Heart left ventricle (tissue), 16 donors: ENCODE results near the gene MLXIP. TPM values are rescaled to one million over a fixed set of nuclear protein-coding genes. Genes with fewer than 3 reads are reported as not detected.

ENCODE experiments used
- ATAC-seq, 4 donors: fragments of 200-7000 bp; cut with Tn5 transposase; one replicate each; pipeline ENCODE4 v1.9.1; 2020 to 2022; ENCODE audit warnings: moderate library complexity in 4 of 4, mild to moderate bottlenecking in 3 of 4, moderate number of reproducible peaks in 1 of 4
- DNase-seq, 5 donors: peaks; one replicate each; pipeline ENCODE4 v3.0.0-alpha.2; 2020
- H3K27ac ChIP-seq, 12 donors: fragments of 200-600 bp; sonication (generic) in 4 of 12; one replicate each; pipeline versions ENCODE4 v1.5.0 to v1.8.0; 2016 to 2022; ENCODE audit warnings: mild to moderate bottlenecking in 2 of 12
- H3K27me3 ChIP-seq, 9 donors: fragments of 200-600 bp; sonication (generic) in 2 of 9; one replicate each; pipeline versions ENCODE4 v1.5.1 to v1.8.0; 2016 to 2022; ENCODE audit warnings: mild to moderate bottlenecking in 3 of 9
- H3K36me3 ChIP-seq, 9 donors: fragments of 200-600 bp; sonication (generic) in 2 of 9; one replicate each; pipeline versions ENCODE4 v1.5.0 to v1.8.0; 2018 to 2022; ENCODE audit warnings: mild to moderate bottlenecking in 2 of 9
- H3K4me1 ChIP-seq, 12 donors: fragments of 200-600 bp; sonication (generic) in 4 of 12; one replicate each; pipeline versions ENCODE4 v1.5.0 to v1.8.0; 2016 to 2022; ENCODE audit warnings: mild to moderate bottlenecking in 3 of 12
- H3K4me3 ChIP-seq, 12 donors: fragments of 200-600 bp; sonication (generic) in 4 of 12; one replicate each; pipeline versions ENCODE4 v1.5.0 to v1.8.0; 2017 to 2022; ENCODE audit warnings: mild to moderate bottlenecking in 9 of 12, moderate library complexity in 4 of 12
- H3K9me3 ChIP-seq, 12 donors: fragments of 200-600 bp; sonication (generic) in 4 of 12; one replicate each; pipeline versions ENCODE4 v1.5.0 to v1.8.0; 2016 to 2022; ENCODE audit warnings: mild to moderate bottlenecking in 1 of 12
- CTCF ChIP-seq, 12 donors: fragments of 200-600 bp; sonication (generic) in 4 of 12; IDR thresholded peaks; one replicate each; pipeline versions ENCODE4 v1.5.0 to v1.8.0; 2018 to 2022; ENCODE audit warnings: antibody characterized with exemption in 12 of 12, mild to moderate bottlenecking in 5 of 12
- POLR2A ChIP-seq, 2 donors: fragments of 450-650 bp; IDR thresholded peaks; one replicate each; pipeline ENCODE4 v1.6.1; 2017; ENCODE audit warnings: antibody characterized with exemption in 2 of 2, mild to moderate bottlenecking in 2 of 2, moderate library complexity in 2 of 2
- WGBS, 4 donors: extraction: QIAGEN DNeasy Blood & Tissue Kit in 2 of 4; methylation state at CpG; one replicate each; pipeline versions ENCODE4 v1.1.5 to v1.1.7; 2013 to 2018; 5-methylcytosine and 5-hydroxymethylcytosine counted together
- intact Hi-C, 10 donors: fragments of 100-400 bp; cut with DNase I; formaldehyde crosslinking; loops; one replicate each; pipeline versions ENCODE4 v1.11.1 to v1.14.2; 2022
- polyA plus RNA-seq, 2 donors: library from polyadenylated mRNA; stranded (reverse); fragments of 200-250 nt; gene quantifications; one replicate each; pipeline ENCODE4 v1.2.3, GENCODE V29; 2013
- total RNA-seq, 9 donors: library from RNA; depleted of rRNA in 2 of 9; stranded (reverse); fragments of >200 nt in 2 of 9; fragmentation: NEBNext Ultra II Directional in 3 of 9; extraction: Animal tissue kit (Norgen Biotek cat#: 25700) in 3 of 9; gene quantifications; one replicate each; pipeline versions ENCODE4 v1.1.0 to v1.2.4, GENCODE V29; 2016 to 2023
- donor health status: ischemic (EF 13 %, LVEDD 7.1; RV severe dilation, severe dysfunction).
- donor health status: healthy with polysubstance abuse.
- donor health status: DM: no; HTN: yes; CAD: no.
- donor health status: DM: no; HTN: no; CAD: no.
- donor health status: ischemic (EF 25% LVEDD 6.9; RV normal size, moderate dysfunction).
- donor health status: ischemic (EF 25% LVEDD 5.7; RV mildly dilated, moderate dysfunction).
- donor health status: healthy.
- donor health status: DM: yes; HTN: yes; CAD: no.
- donor health status: ischemic (EF 35%, LVEDD 5.7; RV mildly dilated, moderate dysfunction).
- donor health status: nonischemic (EF 11% LVEDD 7.7; RV severe dilation, severe dysfunction).
- donor health status: DM: yes; HTN: yes; CAD: no.
- donor health status: PGD.
- donor health status: ischemic (EF 29% LVEDD 5.4; RV normal size, mild dysfunction).
- donor health status: nonischemic (EF 23%, LVEDD 6.1; RV moderate dilation, normal function).

The MLXIP gene
- total and polyA plus RNA-seq, 11 donors = 14.3 to 39.6 (median 22.7) TPM

- Histone ChIP-seq H3K4me3 (no peak overlapping the region), H3K4me1 (peaks cover 0 to 41% (median 18%) of the 10 kb centered on the region in 12 donors), H3K36me3 (peaks cover 0 to 60% (median 54%) of the 10 kb centered on the region in 9 donors), H3K27ac (no peak overlapping the region), H3K27me3 (no peaks in the 10 kb centered on the region), H3K9me3 (no peaks in the 10 kb centered on the region)
- WGBS, 4 donors = 55 to 78% (median 74%) methylated on average over 9 to 13 of the region's 13 CpGs
- intact Hi-C loops = loop anchor here in 5 of 10 donors (5.0 to 10.0 kb wide), 2 partner anchors 211 to 213 kb away; partner anchors contain the start of gene CFAP251 (in 5 of the 5)
- ATAC-seq (peak in 2 of 4 donors; percentile 9 to 23), DNase-seq (peak in 1 of 5 donors; percentile 56)
- TF ChIP-seq POLR2A (IDR thresholded peaks at IDR 0.05) = no peak
- TF ChIP-seq CTCF (IDR thresholded peaks at IDR 0.05) = no peak
These were observed 49.3 kb downstream of the MLXIP start for GRCh38 chr12:122127839-122128238.

GRCh38 chr12:122128481-122128880, 49.9 kb downstream of the MLXIP start:
- 60 to 84% (median 65%) methylated on average over 5 of the region's 5 CpGs for whole genome bisulfite sequencing, 4 donors
- no peak for DNase-seq
- no peak for TF ChIP-seq CTCF (IDR thresholded peaks at IDR 0.05)
- TF ChIP-seq POLR2A (IDR thresholded peaks at IDR 0.05) = no peak
- peaks cover 0 to 35% (median 11%) of the 10 kb centered on the region in 12 donors for H3K4me1 ChIP-seq
- no peak for ATAC-seq
- H3K9me3 ChIP-seq = no peaks in the 10 kb centered on the region
- H3K27me3 ChIP-seq = no peaks in the 10 kb centered on the region
- peaks cover 0 to 66% (median 60%) of the 10 kb centered on the region in 9 donors for H3K36me3 ChIP-seq
- no peak overlapping the region for H3K4me3 ChIP-seq
- H3K27ac ChIP-seq = no peak overlapping the region
- intact Hi-C loops = loop anchor here in 5 of 10 donors (5.0 to 10.0 kb wide), 2 partner anchors 211 to 214 kb away; partner anchors contain the start of gene CFAP251 (in 5 of the 5)

GRCh38 chr12:122129131-122129530, 50.6 kb downstream of the MLXIP start:
- no peaks in the 10 kb centered on the region for H3K9me3 ChIP-seq
- no peaks in the 10 kb centered on the region for H3K27me3 ChIP-seq
- peaks cover 0 to 73% (median 67%) of the 10 kb centered on the region in 9 donors for H3K36me3 ChIP-seq
- no peak for TF ChIP-seq POLR2A (IDR thresholded peaks at IDR 0.05)
- no peak for TF ChIP-seq CTCF (IDR thresholded peaks at IDR 0.05)
- DNase-seq = peak in 1 of 5 donors; percentile 54
- intact Hi-C loops = loop anchor here in 5 of 10 donors (5.0 to 10.0 kb wide), 2 partner anchors 212 to 214 kb away; partner anchors contain the start of gene CFAP251 (in 5 of the 5)
- no peak overlapping the region for H3K27ac ChIP-seq
- H3K4me3 ChIP-seq = no peak overlapping the region
- ATAC-seq = no peak
- peaks cover 0 to 32% (median 8%) of the 10 kb centered on the region in 12 donors for H3K4me1 ChIP-seq
- WGBS, 4 donors = 92 to 96% (median 94%) methylated on average over 10 to 13 of the region's 13 CpGs

- H3K4me3 ChIP-seq = no peak overlapping the region
- WGBS, 4 donors = 86 to 91% (median 88%) methylated on average over 14 to 17 of the region's 17 CpGs
- H3K27me3 ChIP-seq = no peaks in the 10 kb centered on the region
- H3K9me3 ChIP-seq = no peaks in the 10 kb centered on the region
- ATAC-seq (no peak), DNase-seq (peak in 1 of 5 donors; percentile 33)
- intact Hi-C loops = loop anchor here in 3 of 10 donors (5.0 to 10.0 kb wide), 2 partner anchors 62 to 65 kb away; no protein-coding TSS in a partner anchor
- peaks cover 0 to 24% (median 5%) of the 10 kb centered on the region in 12 donors for H3K4me1 ChIP-seq
- TF ChIP-seq CTCF (IDR thresholded peaks at IDR 0.05) = no peak
- TF ChIP-seq POLR2A (IDR thresholded peaks at IDR 0.05) = no peak
- H3K36me3 ChIP-seq = peaks cover 0 to 83% (median 76%) of the 10 kb centered on the region in 9 donors
- H3K27ac ChIP-seq = no peak overlapping the region
These were observed 51.6 kb downstream of the MLXIP start for GRCh38 chr12:122130150-122130549.
